ENCODE results near the gene UNC5A.

UNC5A gene

DNA sequence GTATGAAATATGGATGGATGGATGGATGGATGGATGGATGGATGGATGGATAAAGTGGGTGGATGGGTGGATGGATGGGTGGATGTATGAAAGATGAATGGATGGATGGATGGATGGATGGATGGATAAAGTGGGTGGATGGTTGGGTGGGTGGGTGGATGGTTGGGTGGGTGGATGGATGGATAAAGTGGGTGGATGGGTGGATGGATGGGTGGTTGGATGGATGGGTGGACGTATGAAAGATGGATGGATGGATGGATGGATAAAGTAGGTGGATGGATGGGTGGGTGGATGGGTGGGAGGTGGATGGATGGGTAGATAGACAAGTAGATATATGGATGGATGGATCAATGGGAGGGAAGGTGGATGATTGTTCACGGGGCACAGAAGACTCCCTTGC lies 19.0 kb downstream of the UNC5A start:
- Histone ChIP-seq H3K9ac (ENCODE audit: low read length in 5 of 5) (no peak overlapping the region), H3K4me1 (ENCODE audit: control insufficient read depth in 5 of 5, insufficient read depth in 5 of 5, low read length in 5 of 5) (no peaks in the 10 kb centered on the region), H3K9me3 (ENCODE audit: control insufficient read depth in 5 of 5, low read length in 5 of 5) (peaks cover 0 to 2% (median 0%) of the 10 kb centered on the region in 5 donors), H3K27me3 (ENCODE audit: control insufficient read depth in 5 of 5, insufficient read depth in 4 of 5, low read length in 5 of 5) (peaks cover 5 to 21% (median 16%) of the 10 kb centered on the region in 5 donors), H3K36me3 (ENCODE audit: control insufficient read depth in 5 of 5, insufficient read depth in 5 of 5, low read length in 5 of 5) (no peaks in the 10 kb centered on the region), H3K4me3 (ENCODE audit: low read depth in 1 of 5, low read length in 5 of 5) (no peak overlapping the region), H3K27ac (ENCODE audit: low read depth, low read length) (no peak overlapping the region)

DNA sequence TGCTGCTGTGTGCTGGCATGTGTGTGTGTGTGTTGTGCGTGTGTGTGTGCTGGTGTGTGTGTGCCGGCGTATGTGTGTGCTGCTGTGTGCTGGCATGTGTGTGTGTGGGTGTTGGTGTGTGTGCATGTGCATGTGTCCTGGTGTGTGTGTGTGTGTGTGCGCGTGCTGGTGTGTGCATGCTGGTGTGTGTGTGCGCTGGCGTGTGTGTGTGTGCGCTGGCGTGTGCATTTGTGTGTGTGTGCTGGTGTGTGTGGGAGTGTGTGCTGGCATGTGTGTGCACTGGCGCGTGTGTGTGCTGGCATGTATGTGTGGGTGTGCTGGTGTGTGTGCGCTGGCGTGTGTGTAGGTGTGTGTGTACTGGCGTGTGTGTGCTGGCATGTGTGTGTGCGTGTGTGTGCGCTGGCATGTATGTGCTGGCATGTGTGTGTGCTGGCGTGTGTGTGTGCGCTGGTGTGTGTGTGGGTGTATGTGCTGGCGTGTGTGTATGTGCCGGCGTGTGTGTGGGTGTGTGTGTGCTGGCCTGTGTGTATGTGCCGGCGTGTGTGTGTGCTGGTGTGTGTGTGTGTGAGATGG lies 20.1 kb downstream of the UNC5A start:
- H3K4me3 ChIP-seq (ENCODE audit: low read depth in 1 of 5, low read length in 5 of 5), result no peak overlapping the region
- no peaks in the 10 kb centered on the region for H3K4me1 ChIP-seq (ENCODE audit: control insufficient read depth in 5 of 5, insufficient read depth in 5 of 5, low read length in 5 of 5)
- no peak overlapping the region for H3K27ac ChIP-seq (ENCODE audit: low read depth, low read length)
- no peaks in the 10 kb centered on the region for H3K36me3 ChIP-seq (ENCODE audit: control insufficient read depth in 5 of 5, insufficient read depth in 5 of 5, low read length in 5 of 5)
- no peak overlapping the region for H3K9ac ChIP-seq (ENCODE audit: low read length in 5 of 5)
- peaks cover 0 to 2% (median 0%) of the 10 kb centered on the region in 5 donors for H3K9me3 ChIP-seq (ENCODE audit: control insufficient read depth in 5 of 5, low read length in 5 of 5)
- peaks cover 7 to 30% (median 19%) of the 10 kb centered on the region in 5 donors for H3K27me3 ChIP-seq (ENCODE audit: control insufficient read depth in 5 of 5, insufficient read depth in 4 of 5, low read length in 5 of 5)

DNA sequence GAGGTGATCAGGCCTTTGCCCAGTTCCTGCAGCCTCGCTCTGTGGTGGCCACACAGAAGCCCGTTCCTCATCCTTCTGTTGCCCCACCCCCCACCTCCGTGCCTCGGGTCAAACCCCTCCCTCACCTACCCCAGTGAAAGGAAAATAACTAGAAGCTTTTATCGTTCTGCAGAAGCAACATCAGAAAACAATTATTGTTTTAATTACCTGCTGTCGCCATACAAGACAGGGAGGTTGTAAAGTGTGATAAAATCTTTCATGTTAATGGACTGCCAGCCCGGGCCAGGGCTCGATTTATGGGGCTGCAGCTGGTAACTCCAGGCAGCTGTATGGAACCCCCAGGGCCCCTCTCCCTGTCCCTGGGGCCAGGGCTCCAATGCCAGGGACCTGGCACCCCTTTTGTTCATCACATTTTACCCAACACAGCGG lies 20.6 kb downstream of the UNC5A start:
- H3K27ac ChIP-seq (ENCODE audit: low read depth, low read length), result no peak overlapping the region
- peaks cover 0 to 2% (median 0%) of the 10 kb centered on the region in 5 donors for H3K9me3 ChIP-seq (ENCODE audit: control insufficient read depth in 5 of 5, low read length in 5 of 5)
- H3K27me3 ChIP-seq (ENCODE audit: control insufficient read depth in 5 of 5, insufficient read depth in 4 of 5, low read length in 5 of 5), result peaks cover 7 to 30% (median 19%) of the 10 kb centered on the region in 5 donors
- no peak overlapping the region for H3K9ac ChIP-seq (ENCODE audit: low read length in 5 of 5)
- H3K4me3 ChIP-seq (ENCODE audit: low read depth in 1 of 5, low read length in 5 of 5), result no peak overlapping the region
- H3K36me3 ChIP-seq (ENCODE audit: control insufficient read depth in 5 of 5, insufficient read depth in 5 of 5, low read length in 5 of 5), result no peaks in the 10 kb centered on the region
- H3K4me1 ChIP-seq (ENCODE audit: control insufficient read depth in 5 of 5, insufficient read depth in 5 of 5, low read length in 5 of 5), result no peaks in the 10 kb centered on the region

GRCh38 chr5:176831425-176831824 lies 21.1 kb downstream of the UNC5A start:
- Histone ChIP-seq H3K36me3 (ENCODE audit: control insufficient read depth in 5 of 5, insufficient read depth in 5 of 5, low read length in 5 of 5) (no peaks in the 10 kb centered on the region), H3K9ac (ENCODE audit: low read length in 5 of 5) (no peak overlapping the region), H3K27ac (ENCODE audit: low read depth, low read length) (no peak overlapping the region), H3K4me3 (ENCODE audit: low read depth in 1 of 5, low read length in 5 of 5) (no peak overlapping the region), H3K4me1 (ENCODE audit: control insufficient read depth in 5 of 5, insufficient read depth in 5 of 5, low read length in 5 of 5) (no peaks in the 10 kb centered on the region), H3K27me3 (ENCODE audit: control insufficient read depth in 5 of 5, insufficient read depth in 4 of 5, low read length in 5 of 5) (peaks cover 7 to 30% (median 19%) of the 10 kb centered on the region in 5 donors), H3K9me3 (ENCODE audit: control insufficient read depth in 5 of 5, low read length in 5 of 5) (peaks cover 0 to 2% (median 0%) of the 10 kb centered on the region in 5 donors)

- no peak overlapping the region for H3K9ac ChIP-seq (ENCODE audit: low read length in 5 of 5)
- no peaks in the 10 kb centered on the region for H3K4me1 ChIP-seq (ENCODE audit: control insufficient read depth in 5 of 5, insufficient read depth in 5 of 5, low read length in 5 of 5)
These were observed 21.8 kb downstream of the UNC5A start for GRCh38 chr5:176832162-176832561.

DNA sequence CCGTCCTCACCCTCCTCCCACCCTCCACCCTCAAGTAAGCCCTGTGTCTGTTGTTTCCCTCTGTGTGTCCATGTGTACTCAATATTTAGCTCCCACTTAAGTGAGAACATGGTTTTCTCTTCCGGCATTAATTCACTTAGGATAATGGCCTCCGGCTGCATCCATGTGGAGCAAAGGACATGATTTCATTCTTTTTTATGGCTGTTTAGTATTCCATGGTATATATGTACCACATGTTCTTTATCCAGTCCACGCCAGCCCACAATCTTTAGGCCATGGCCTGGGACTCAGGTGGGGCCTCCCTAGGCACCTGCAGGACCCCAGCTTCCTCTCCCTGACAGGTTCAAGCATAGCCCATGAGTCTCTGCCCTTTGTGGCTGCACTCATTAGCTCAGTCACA lies 22.9 kb downstream of the UNC5A start:
- no peak overlapping the region for H3K4me3 ChIP-seq (ENCODE audit: low read depth in 1 of 5, low read length in 5 of 5)
- peaks cover 7 to 30% (median 19%) of the 10 kb centered on the region in 5 donors for H3K27me3 ChIP-seq (ENCODE audit: control insufficient read depth in 5 of 5, insufficient read depth in 4 of 5, low read length in 5 of 5)
- H3K9ac ChIP-seq (ENCODE audit: low read length in 5 of 5), result no peak overlapping the region
- no peaks in the 10 kb centered on the region for H3K4me1 ChIP-seq (ENCODE audit: control insufficient read depth in 5 of 5, insufficient read depth in 5 of 5, low read length in 5 of 5)
- H3K36me3 ChIP-seq (ENCODE audit: control insufficient read depth in 5 of 5, insufficient read depth in 5 of 5, low read length in 5 of 5), result no peaks in the 10 kb centered on the region
- H3K27ac ChIP-seq (ENCODE audit: low read depth, low read length), result no peak overlapping the region
- H3K9me3 ChIP-seq (ENCODE audit: control insufficient read depth in 5 of 5, low read length in 5 of 5), result peaks cover 0 to 3% (median 0%) of the 10 kb centered on the region in 5 donors

More at GRCh38 chr5:176832162-176832561, 21.8 kb downstream of the UNC5A start:
- Histone ChIP-seq H3K9me3 (ENCODE audit: control insufficient read depth in 5 of 5, low read length in 5 of 5) (peaks cover 0 to 2% (median 0%) of the 10 kb centered on the region in 5 donors), H3K36me3 (ENCODE audit: control insufficient read depth in 5 of 5, insufficient read depth in 5 of 5, low read length in 5 of 5) (no peaks in the 10 kb centered on the region), H3K4me3 (ENCODE audit: low read depth in 1 of 5, low read length in 5 of 5) (no peak overlapping the region), H3K27me3 (ENCODE audit: control insufficient read depth in 5 of 5, insufficient read depth in 4 of 5, low read length in 5 of 5) (peaks cover 7 to 30% (median 19%) of the 10 kb centered on the region in 5 donors), H3K27ac (ENCODE audit: low read depth, low read length) (no peak overlapping the region)

- Histone ChIP-seq H3K36me3 (ENCODE audit: control insufficient read depth in 5 of 5, insufficient read depth in 5 of 5, low read length in 5 of 5) (no peaks in the 10 kb centered on the region), H3K27me3 (ENCODE audit: control insufficient read depth in 5 of 5, insufficient read depth in 4 of 5, low read length in 5 of 5) (peaks cover 9 to 31% (median 17%) of the 10 kb centered on the region in 5 donors), H3K9me3 (ENCODE audit: control insufficient read depth in 5 of 5, low read length in 5 of 5) (peaks cover 0 to 3% (median 0%) of the 10 kb centered on the region in 5 donors), H3K27ac (ENCODE audit: low read depth, low read length) (no peak overlapping the region), H3K4me1 (ENCODE audit: control insufficient read depth in 5 of 5, insufficient read depth in 5 of 5, low read length in 5 of 5) (no peaks in the 10 kb centered on the region), H3K9ac (ENCODE audit: low read length in 5 of 5) (no peak overlapping the region), H3K4me3 (ENCODE audit: low read depth in 1 of 5, low read length in 5 of 5) (no peak overlapping the region)
These were observed 25.6 kb downstream of the UNC5A start for GRCh38 chr5:176835918-176836317.

- Histone ChIP-seq H3K27ac (ENCODE audit: low read depth, low read length) (no peak overlapping the region), H3K9ac (ENCODE audit: low read length in 5 of 5) (no peak overlapping the region), H3K27me3 (ENCODE audit: control insufficient read depth in 5 of 5, insufficient read depth in 4 of 5, low read length in 5 of 5) (peaks cover 9 to 33% (median 20%) of the 10 kb centered on the region in 5 donors)
These were observed 26.7 kb downstream of the UNC5A start for GRCh38 chr5:176836811-176837706.

GRCh38 chr5:176837707-176838115 lies 27.4 kb downstream of the UNC5A start:
- Histone ChIP-seq H3K36me3 (ENCODE audit: control insufficient read depth in 5 of 5, insufficient read depth in 5 of 5, low read length in 5 of 5) (no peaks in the 10 kb centered on the region), H3K9ac (ENCODE audit: low read length in 5 of 5) (no peak overlapping the region), H3K27ac (ENCODE audit: low read depth, low read length) (no peak overlapping the region), H3K27me3 (ENCODE audit: control insufficient read depth in 5 of 5, insufficient read depth in 4 of 5, low read length in 5 of 5) (peaks cover 5 to 29% (median 14%) of the 10 kb centered on the region in 5 donors), H3K9me3 (ENCODE audit: control insufficient read depth in 5 of 5, low read length in 5 of 5) (peaks cover 0 to 3% (median 0%) of the 10 kb centered on the region in 5 donors), H3K4me3 (ENCODE audit: low read depth in 1 of 5, low read length in 5 of 5) (no peak overlapping the region), H3K4me1 (ENCODE audit: control insufficient read depth in 5 of 5, insufficient read depth in 5 of 5, low read length in 5 of 5) (no peaks in the 10 kb centered on the region)

More at GRCh38 chr5:176836811-176837706, 26.7 kb downstream of the UNC5A start:
- Histone ChIP-seq H3K9me3 (ENCODE audit: control insufficient read depth in 5 of 5, low read length in 5 of 5) (peaks cover 0 to 3% (median 0%) of the 10 kb centered on the region in 5 donors), H3K4me1 (ENCODE audit: control insufficient read depth in 5 of 5, insufficient read depth in 5 of 5, low read length in 5 of 5) (no peaks in the 10 kb centered on the region), H3K4me3 (ENCODE audit: low read depth in 1 of 5, low read length in 5 of 5) (no peak overlapping the region), H3K36me3 (ENCODE audit: control insufficient read depth in 5 of 5, insufficient read depth in 5 of 5, low read length in 5 of 5) (no peaks in the 10 kb centered on the region)

DNA sequence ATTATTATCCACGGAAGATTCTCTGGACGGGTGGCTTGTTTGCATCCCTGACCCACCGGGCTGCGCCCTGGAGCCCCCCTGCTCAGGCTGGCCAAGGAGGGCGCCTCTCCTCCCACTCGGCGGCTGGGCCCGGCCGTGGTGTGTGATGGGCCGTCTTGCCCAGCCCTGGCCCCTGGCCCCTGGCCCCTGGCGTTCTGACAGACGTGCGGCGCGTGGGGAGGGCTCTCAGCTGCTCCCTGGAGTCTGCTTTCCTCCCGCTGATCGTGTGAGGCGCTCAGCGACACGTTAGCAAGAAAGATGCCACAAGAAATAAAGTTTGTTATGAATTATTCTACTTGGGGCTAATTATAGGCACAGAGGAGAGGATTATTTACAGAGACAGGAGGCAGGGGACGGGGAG lies 33.3 kb downstream of the UNC5A start:
- H3K4me3 ChIP-seq (ENCODE audit: low read depth in 1 of 5, low read length in 5 of 5), result no peak overlapping the region
- no peaks in the 10 kb centered on the region for H3K4me1 ChIP-seq (ENCODE audit: control insufficient read depth in 5 of 5, insufficient read depth in 5 of 5, low read length in 5 of 5)
- H3K9me3 ChIP-seq (ENCODE audit: control insufficient read depth in 5 of 5, low read length in 5 of 5), result peaks cover 0 to 2% (median 0%) of the 10 kb centered on the region in 5 donors
- H3K36me3 ChIP-seq (ENCODE audit: control insufficient read depth in 5 of 5, insufficient read depth in 5 of 5, low read length in 5 of 5), result no peaks in the 10 kb centered on the region
- peaks cover 29 to 62% (median 47%) of the 10 kb centered on the region in 5 donors for H3K27me3 ChIP-seq (ENCODE audit: control insufficient read depth in 5 of 5, insufficient read depth in 4 of 5, low read length in 5 of 5)
- no peak overlapping the region for H3K27ac ChIP-seq (ENCODE audit: low read depth, low read length)
- H3K9ac ChIP-seq (ENCODE audit: low read length in 5 of 5), result no peak overlapping the region
